Parathyroid adenoma (tissue), 2 donors: ENCODE data around the gene CASTOR2.

ENCODE experiments used
- H2AFZ ChIP-seq: fragments of 300-600 bp; sonication (generic); one replicate; pipeline ENCODE4 v1.7.0; 2017; ENCODE audit warnings: antibody characterized with exemption, mild to moderate bottlenecking
- H3K27ac ChIP-seq: fragments of 300-600 bp; sonication (generic); one replicate; pipeline ENCODE4 v1.7.0; 2017
- H3K27me3 ChIP-seq: fragments of 300-600 bp; sonication (generic); one replicate; pipeline ENCODE4 v1.7.0; 2017; ENCODE audit warnings: low read length; ENCODE audit not compliant: control insufficient read depth, insufficient read depth
- H3K36me3 ChIP-seq: fragments of 300-600 bp; sonication (generic); one replicate; pipeline ENCODE4 v1.7.0; 2017; ENCODE audit warnings: low read length; ENCODE audit not compliant: control insufficient read depth, insufficient read depth
- H3K4me1 ChIP-seq: fragments of 300-600 bp; sonication (generic); one replicate; pipeline ENCODE4 v1.7.0; 2017; ENCODE audit warnings: control low read depth
- H3K4me2 ChIP-seq: fragments of 300-600 bp; sonication (generic); one replicate; pipeline ENCODE4 v1.7.0; 2017; ENCODE audit warnings: low read length
- H3K4me3 ChIP-seq: fragments of 300-600 bp; sonication (generic); one replicate; pipeline ENCODE4 v1.7.0; 2017; ENCODE audit warnings: low read depth, low read length
- H3K79me2 ChIP-seq: fragments of 300-600 bp; sonication (generic); one replicate; pipeline ENCODE4 v1.7.0; 2017; ENCODE audit warnings: control low read depth
- H3K9ac ChIP-seq: fragments of 300-600 bp; sonication (generic); one replicate; pipeline ENCODE4 v1.7.0; 2017; ENCODE audit warnings: mild to moderate bottlenecking
- H3K9me3 ChIP-seq: fragments of 300-600 bp; sonication (generic); one replicate; pipeline ENCODE4 v1.7.0; 2017; ENCODE audit warnings: low read length; ENCODE audit not compliant: control insufficient read depth
- CTCF ChIP-seq: fragments of 300-600 bp; sonication (generic); IDR thresholded peaks from one replicate; pipeline ENCODE4 v1.7.0; 2017; ENCODE audit warnings: antibody characterized with exemption, mild to moderate bottlenecking
- donor health status: primary hyperparathyroidism.

CASTOR2 gene

GRCh38 chr7:75017832-75018231 is 53.3 kb downstream of the CASTOR2 start:
- no peaks in the 10 kb centered on the region for H3K27me3 ChIP-seq
- H3K9ac ChIP-seq = no peak overlapping the region
- no peaks in the 10 kb centered on the region for H3K4me1 ChIP-seq
- no peaks in the 10 kb centered on the region for H3K36me3 ChIP-seq
- no peak overlapping the region for H3K4me3 ChIP-seq
- no peak overlapping the region for H3K4me2 ChIP-seq
- H3K27ac ChIP-seq = no peak overlapping the region
- no peaks in the 10 kb centered on the region for H3K9me3 ChIP-seq
- no peak overlapping the region for H2AFZ ChIP-seq
- TF ChIP-seq CTCF = no peak
- H3K79me2 ChIP-seq = no peaks in the 10 kb centered on the region

- H3K9me3 ChIP-seq = no peaks in the 10 kb centered on the region
- H3K36me3 ChIP-seq = no peaks in the 10 kb centered on the region
- no peaks in the 10 kb centered on the region for H3K79me2 ChIP-seq
- H3K27ac ChIP-seq = no peak overlapping the region
- no peak overlapping the region for H3K4me2 ChIP-seq
- no peaks in the 10 kb centered on the region for H3K27me3 ChIP-seq
- no peak for TF ChIP-seq CTCF
- no peak overlapping the region for H3K9ac ChIP-seq
- no peak overlapping the region for H3K4me3 ChIP-seq
- no peak overlapping the region for H2AFZ ChIP-seq
- no peaks in the 10 kb centered on the region for H3K4me1 ChIP-seq
These were observed 54.3 kb downstream of the CASTOR2 start for GRCh38 chr7:75018570-75019364.

- Histone ChIP-seq H3K27me3 (no peaks in the 10 kb centered on the region), H3K9me3 (no peaks in the 10 kb centered on the region), H3K79me2 (no peaks in the 10 kb centered on the region), H3K4me2 (no peak overlapping the region), H3K36me3 (no peaks in the 10 kb centered on the region), H2AFZ (no peak overlapping the region), H3K9ac (no peak overlapping the region), H3K4me3 (no peak overlapping the region), H3K27ac (no peak overlapping the region), H3K4me1 (no peaks in the 10 kb centered on the region)
- no peak for TF ChIP-seq CTCF
These were observed 55.3 kb downstream of the CASTOR2 start for GRCh38 chr7:75019800-75020199.

DNA sequence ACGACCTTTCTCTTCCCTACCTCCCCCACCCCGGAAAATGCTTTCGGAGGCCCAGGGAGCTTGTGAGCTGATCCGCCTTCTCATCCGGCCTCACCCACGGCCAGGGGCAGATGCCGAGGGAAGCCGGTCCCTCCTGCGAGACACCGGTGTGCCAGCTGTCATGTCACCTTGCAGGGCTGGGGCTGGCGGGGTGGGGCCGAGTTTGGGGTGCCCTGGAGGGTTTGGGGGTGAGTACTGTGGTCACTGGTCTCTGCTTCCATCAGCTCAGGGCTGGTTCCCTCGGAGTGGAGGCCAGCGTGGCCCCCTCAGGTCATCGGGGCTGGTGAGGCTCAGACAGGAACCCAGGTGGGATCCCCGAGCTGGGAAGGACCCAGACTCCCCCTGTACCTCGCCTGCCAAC is 60.4 kb downstream of the CASTOR2 start:
- no peak for TF ChIP-seq CTCF
- no peak overlapping the region for H3K4me3 ChIP-seq
- H3K4me1 ChIP-seq = no peaks in the 10 kb centered on the region
- H3K9ac ChIP-seq = no peak overlapping the region
- no peaks in the 10 kb centered on the region for H3K79me2 ChIP-seq
- no peaks in the 10 kb centered on the region for H3K27me3 ChIP-seq
- H3K9me3 ChIP-seq = no peaks in the 10 kb centered on the region
- no peak overlapping the region for H3K27ac ChIP-seq
- H2AFZ ChIP-seq = no peak overlapping the region
- no peak overlapping the region for H3K4me2 ChIP-seq
- H3K36me3 ChIP-seq = no peaks in the 10 kb centered on the region

GRCh38 chr7:75028299-75028698 is 63.8 kb downstream of the CASTOR2 start:
- H3K4me3 ChIP-seq = no peak overlapping the region
- H3K4me2 ChIP-seq = no peak overlapping the region
- no peaks in the 10 kb centered on the region for H3K9me3 ChIP-seq
- TF ChIP-seq CTCF = no peak
- no peak overlapping the region for H2AFZ ChIP-seq
- no peaks in the 10 kb centered on the region for H3K4me1 ChIP-seq
- no peaks in the 10 kb centered on the region for H3K27me3 ChIP-seq
- no peak overlapping the region for H3K9ac ChIP-seq
- H3K36me3 ChIP-seq = no peaks in the 10 kb centered on the region
- no peak overlapping the region for H3K27ac ChIP-seq
- H3K79me2 ChIP-seq = no peaks in the 10 kb centered on the region
